ENCODE results near the gene SMC1B.
"Not testable (repeated sequence)": the region's sequence is repeated elsewhere in the genome, so short reads cannot be mapped to it uniquely, and the experiment has no call there.

The SMC1B gene

DNA sequence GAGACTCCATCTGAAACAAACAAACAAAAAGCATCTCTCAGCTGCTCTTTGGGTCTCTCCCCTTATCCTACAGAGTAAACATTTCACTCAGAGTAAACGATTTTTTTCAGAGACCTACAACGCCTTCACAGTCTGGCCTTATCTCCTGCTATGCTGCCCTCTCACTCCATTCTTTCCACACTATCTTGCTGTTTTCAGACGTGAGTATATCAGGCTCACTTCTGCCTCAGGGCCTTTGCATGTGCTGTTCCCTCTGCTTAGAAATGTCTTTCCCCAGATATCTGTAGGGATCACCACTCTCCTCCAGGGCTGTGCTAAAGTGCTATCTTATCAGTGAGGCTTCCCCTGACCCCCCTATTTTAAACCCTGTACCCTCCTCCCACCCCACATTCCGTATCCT, 6.6 kb upstream of the SMC1B start:
- DNase-seq (ENCODE audit: low spot score), result no peak

- no peak for DNase-seq (ENCODE audit: low spot score)
Measured at GRCh38 chr22:45418770-45419138, 5.4 kb upstream of the SMC1B start.

GRCh38 chr22:45418056-45418769, 4.8 kb upstream of the SMC1B start:
- no peak for DNase-seq (ENCODE audit: low spot score)

GRCh38 chr22:45413013-45413367, 409 bp downstream of the SMC1B start:
- no peak for DNase-seq (ENCODE audit: low spot score)

- DNase-seq (ENCODE audit: low spot score), result no peak
Measured at GRCh38 chr22:45407793-45408192, 5.6 kb downstream of the SMC1B start.

DNA sequence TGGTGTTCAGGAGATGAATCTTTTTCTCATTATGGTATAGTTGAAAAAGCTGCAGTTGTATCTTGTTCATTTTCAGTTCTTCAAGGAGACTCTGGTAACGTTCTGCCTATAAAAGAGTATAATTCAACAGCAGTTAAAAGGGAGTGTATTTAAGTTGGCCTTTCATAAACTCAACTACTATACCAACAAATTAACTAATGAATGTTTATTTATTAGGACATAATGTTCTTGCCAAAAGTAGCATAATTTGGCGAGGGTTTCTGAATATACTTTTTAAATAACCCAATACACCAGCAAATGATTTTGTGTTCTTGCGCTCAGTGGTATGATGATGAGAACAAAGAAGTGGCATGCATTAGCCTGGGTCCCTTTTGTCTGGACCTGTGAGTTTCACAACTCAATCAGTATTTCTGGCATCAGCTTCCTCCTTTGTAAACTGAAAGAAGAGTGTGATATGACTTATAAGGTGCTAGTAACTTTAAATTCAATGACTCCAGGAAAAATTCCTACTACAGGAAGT, 10.9 kb downstream of the SMC1B start:
- no peak for DNase-seq (ENCODE audit: low spot score)

DNA sequence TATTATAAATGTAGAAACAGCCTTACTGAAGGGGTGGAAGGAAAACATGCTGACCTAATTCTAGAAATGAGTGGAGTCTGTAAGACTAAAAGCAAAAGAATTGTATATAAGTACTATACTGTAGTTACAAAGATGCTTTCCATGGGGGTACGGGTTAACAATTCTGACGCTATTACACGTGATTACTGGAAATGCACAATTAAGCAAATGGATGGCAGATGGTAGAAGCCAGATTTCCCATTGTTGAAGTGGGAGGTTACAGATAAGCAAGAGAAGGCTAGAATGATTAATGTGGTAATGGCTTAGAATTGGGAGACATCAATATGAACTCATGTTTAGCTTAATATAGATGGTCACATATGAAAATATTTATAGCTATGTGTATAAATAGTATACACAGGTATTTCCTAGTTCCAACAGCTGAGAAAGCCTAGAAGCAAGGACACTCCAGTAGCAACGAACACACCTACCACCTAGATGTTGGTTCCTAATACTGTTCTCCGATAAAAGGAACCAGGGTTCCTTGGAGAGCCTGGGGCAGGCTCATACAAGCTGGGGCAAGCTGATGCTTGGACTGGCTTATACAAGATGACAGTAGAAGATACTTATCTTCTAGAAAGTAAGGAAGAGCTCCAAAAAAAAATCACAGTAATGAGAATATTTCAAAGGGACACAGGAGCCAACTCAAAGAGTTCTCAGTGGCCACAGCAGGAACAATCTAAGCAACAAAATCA, 13.5 kb downstream of the SMC1B start:
- peak; percentile 51 for DNase-seq (ENCODE audit: low spot score)

DNA sequence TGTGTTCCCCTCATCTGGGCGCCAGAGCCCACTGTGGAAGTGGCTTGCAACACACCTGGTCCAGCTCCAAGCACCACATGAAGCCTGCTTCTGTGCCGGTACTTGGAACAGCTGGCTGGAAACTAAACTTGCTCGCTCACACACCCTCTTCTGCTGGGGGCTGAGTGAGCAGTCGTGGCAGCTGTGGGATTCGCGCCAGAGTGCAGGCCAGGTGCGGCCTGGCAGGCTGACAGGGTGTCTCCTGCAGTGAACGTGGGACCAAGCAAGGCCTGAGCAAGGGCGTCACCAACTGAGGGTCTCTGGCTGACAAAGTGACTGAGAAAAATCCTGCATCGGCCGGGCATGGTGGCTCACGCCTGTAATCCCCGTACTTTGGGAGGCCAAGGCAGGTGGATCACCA, 15.2 kb downstream of the SMC1B start:
- no peak for DNase-seq (ENCODE audit: low spot score)

- no peak for DNase-seq (ENCODE audit: low spot score)
Measured at GRCh38 chr22:45397806-45398205, 15.6 kb downstream of the SMC1B start.

DNA sequence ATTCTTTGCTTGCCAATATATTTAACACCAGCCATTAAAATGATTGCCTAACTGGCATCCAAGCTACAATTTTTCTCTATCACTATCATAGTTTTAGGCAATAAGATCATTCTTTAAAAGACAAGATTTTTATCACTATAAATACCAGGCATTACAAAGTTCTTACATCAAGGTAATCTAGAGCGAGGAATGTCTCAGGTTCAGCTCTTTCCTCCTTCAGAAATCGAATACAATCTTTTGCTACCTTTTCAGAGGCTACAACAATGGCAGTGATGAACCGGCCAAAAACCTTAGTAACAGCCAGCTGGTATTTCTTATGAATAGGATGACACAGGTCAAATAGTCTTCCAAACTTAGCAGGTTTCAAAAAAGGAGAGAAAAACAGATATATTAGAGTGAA, 23.9 kb downstream of the SMC1B start:
- DNase-seq (ENCODE audit: low spot score), result no peak

- no peak for DNase-seq (ENCODE audit: low spot score)
Measured at GRCh38 chr22:45381348-45381747, 32.1 kb downstream of the SMC1B start.

DNA sequence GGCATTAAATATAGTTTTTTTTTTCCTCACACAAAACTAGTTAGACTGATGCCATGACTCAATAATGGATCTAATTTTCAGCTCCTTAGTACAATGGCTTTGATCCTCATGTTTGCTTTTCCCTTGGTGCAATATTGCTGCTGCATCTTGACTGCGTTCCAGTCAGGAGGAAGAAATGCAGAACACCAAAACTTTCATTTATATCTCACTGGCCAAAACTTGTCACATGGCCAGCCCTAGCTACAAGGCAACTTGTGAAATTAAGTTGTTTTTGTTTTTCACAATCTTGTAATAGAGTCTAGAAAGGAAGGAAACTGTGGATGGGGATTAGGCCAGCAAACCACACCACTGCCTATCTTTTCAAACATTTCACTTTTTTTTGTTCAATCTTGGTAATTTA, 36.7 kb downstream of the SMC1B start:
- no peak for DNase-seq (ENCODE audit: low spot score)

GRCh38 chr22:45376009-45376408, 37.4 kb downstream of the SMC1B start:
- no peak for DNase-seq (ENCODE audit: low spot score)

DNA sequence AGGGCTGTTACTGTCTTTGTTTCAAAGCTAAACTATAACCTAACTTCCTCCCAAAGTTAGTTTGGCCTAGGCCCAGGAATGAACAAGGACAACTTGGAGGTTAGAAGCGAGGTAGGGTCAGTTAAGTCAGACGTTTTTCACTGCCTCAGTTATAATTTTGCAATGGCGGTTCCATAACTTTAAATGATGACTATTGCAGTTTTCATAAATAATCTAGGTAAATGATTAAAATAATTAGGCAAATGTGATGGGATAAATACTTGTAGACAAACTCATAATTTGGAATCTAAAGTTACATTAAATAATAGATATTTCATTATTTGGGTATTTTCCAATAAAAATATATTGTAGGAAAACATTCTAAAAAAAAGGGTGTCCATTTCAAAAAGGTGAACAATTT, 39.8 kb downstream of the SMC1B start:
- not testable (repeated sequence) for DNase-seq (ENCODE audit: low spot score)

DNA sequence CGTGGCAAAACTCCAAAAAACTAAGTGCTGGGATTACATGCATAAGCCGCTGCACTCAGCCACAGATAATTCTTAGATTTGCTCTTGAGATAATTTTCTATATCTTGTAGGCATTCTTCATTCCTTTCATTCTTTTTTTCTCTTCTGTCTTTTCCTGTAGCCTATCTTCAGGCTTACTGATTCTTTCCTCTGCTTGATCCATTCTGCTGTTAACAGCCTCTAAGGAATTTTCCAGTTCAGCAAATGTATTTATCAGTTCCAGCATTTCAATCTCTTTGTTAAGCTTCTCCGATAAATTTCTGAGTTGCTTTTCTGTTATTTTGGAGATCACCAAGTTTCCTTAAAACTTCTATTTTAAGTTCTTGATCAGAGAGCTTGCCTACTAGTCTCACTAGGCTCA, 46.7 kb downstream of the SMC1B start:
- DNase-seq (ENCODE audit: low spot score), result no peak

DNA sequence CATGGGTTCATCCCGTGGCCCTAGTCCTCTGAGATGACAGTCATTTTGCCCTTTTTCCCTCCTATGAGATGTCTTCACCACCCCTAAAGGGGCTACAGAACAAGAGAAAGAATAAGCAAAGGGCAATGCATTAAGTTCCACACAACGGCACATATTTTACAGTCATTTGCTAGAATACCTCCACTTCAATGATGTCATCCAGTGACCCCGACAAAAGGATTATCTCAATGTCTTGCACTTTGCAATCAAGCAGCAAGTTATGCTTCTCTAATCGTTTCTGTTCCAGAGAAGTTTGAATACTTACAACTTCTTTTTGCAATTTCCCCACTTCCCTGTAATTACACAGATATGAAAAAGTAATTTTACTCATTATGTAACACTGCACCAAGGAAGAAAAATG, 53.8 kb downstream of the SMC1B start:
- DNase-seq (ENCODE audit: low spot score), result no peak

DNA sequence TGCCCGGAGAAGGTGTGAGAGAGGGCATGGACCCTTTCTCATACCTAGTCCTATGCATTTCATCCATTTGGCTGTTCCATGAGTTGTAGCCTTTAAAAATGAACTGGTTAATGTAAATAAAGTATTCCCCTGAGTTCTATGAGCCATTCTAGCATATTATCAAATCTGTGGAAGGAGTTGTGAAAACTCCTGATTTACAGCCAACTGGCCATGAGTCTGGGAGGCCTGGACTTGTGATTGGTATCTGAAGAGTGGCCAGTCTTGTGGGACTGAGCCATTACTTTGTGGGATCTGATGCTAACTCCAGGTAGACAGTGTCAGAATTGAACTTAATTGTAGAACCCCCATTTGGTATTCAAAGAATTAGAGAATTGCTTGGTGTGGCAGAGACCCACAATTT, 55.3 kb downstream of the SMC1B start:
- no peak for DNase-seq (ENCODE audit: low spot score)

- no peak for DNase-seq (ENCODE audit: low spot score)
Measured at GRCh38 chr22:45357490-45357889, 55.9 kb downstream of the SMC1B start.

DNA sequence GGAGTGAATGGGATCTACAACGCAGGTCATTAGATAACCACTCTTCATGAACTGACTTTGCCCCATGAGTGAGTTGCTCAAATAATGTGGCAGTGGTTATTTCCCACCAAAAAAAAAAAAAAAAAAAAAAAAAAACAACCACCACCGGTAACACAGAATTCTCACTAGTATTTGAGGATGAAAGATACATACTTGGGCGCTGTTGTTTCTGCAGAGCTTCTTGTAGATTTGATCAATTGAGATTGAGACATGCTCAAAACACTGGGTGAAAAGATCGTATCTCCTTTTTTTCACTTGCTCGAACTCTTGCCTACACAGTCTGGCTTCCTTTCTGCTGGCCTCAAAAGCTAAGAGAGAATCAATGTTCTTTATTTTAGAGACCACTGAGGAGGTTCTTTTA, 59.6 kb downstream of the SMC1B start:
- no peak for DNase-seq (ENCODE audit: low spot score)

DNA sequence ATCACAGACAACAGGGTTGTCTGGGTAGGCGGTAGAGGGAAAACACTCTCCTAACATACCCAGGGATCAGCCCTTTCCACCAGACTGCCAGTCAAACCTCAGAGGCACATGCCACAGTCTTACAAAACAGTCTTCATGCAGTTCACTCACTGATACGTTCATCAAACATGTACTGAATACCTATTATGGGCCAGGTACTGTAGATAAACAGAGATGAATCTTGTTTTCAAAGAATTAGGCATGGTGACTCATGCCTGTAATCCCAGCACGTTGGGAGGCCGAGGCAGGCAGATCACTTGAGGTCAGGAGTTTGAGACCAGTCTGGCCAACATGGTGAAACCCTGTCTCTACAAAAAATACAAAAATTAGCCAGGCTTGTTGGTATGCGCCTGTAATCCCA, 60.6 kb downstream of the SMC1B start:
- not testable (repeated sequence) for DNase-seq (ENCODE audit: low spot score)

- no peak for DNase-seq (ENCODE audit: low spot score)
Measured at GRCh38 chr22:45351956-45352355, 61.4 kb downstream of the SMC1B start.

GRCh38 chr22:45349916-45350315, 63.5 kb downstream of the SMC1B start:
- DNase-seq (ENCODE audit: low spot score), result no peak

DNA sequence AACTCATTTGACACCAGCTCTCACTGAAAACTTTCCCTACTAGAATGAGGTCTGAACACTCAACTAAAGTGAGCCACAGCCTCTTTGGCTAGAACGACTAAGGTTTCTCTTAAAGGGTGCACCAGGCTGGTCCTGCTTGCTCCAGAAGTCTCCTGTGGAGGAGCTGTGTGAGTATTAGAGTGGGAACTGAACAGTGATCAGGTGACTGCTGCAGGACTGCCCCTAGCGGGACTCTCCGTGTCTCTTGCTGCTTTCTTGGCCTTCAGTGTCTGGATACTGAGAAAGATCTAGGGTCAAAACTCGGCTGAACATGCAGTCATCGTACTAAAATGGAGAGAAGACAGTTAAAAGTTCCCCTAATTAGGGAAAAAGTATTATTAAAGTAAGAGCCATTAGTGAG, 69.1 kb downstream of the SMC1B start:
- no peak for DNase-seq (ENCODE audit: low spot score)

- DNase-seq (ENCODE audit: low spot score), result no peak
Measured at GRCh38 chr22:45343143-45343542, 70.3 kb downstream of the SMC1B start.
